Endometrial microvascular endothelial cells (primary cell): ENCODE data around the gene CGGBP1. TPM values are rescaled to one million over a fixed set of nuclear protein-coding genes. Genes with fewer than 3 reads are reported as not detected.
"Not testable (repeated sequence)": the region's sequence is repeated elsewhere in the genome, so short reads cannot be mapped to it uniquely, and the experiment has no call there.

Experiments used
- in situ Hi-C: cut with HindIII; loops from 2 replicates; pipeline ENCODE4 v1.10.0; 2017; ENCODE audit warnings: low sequenced_read_pairs, low pct_unique_long_range_greater_than_20kb; ENCODE audit errors: inconsistent ontology term
- total RNA-seq: library from RNA; depleted of rRNA; stranded (reverse); fragments of >200 nt; gene quantifications from one replicate; pipeline ENCODE4 v1.2.3, GENCODE V29; 2015; ENCODE audit errors: inconsistent ontology term

CGGBP1 gene
- total RNA-seq, 1 donor from 2014 or later, result 47.0 TPM

- in situ Hi-C loops, result no loop called here
These were observed 20.2 kb downstream of the CGGBP1 start for GRCh38 chr3:88038566-88038965.

- in situ Hi-C loops, result no loop called here
These were observed 22.6 kb downstream of the CGGBP1 start for GRCh38 chr3:88036221-88036620.

- in situ Hi-C loops, result no loop called here
These were observed 24.1 kb downstream of the CGGBP1 start for GRCh38 chr3:88034491-88035275.

- in situ Hi-C loops, result no loop called here
These were observed 25.0 kb downstream of the CGGBP1 start for GRCh38 chr3:88033808-88034207.

- in situ Hi-C loops, result no loop called here
These were observed 25.7 kb downstream of the CGGBP1 start for GRCh38 chr3:88033079-88033478.

GRCh38 chr3:88032245-88032644 lies 26.6 kb downstream of the CGGBP1 start:
- in situ Hi-C loops, result no loop called here

GRCh38 chr3:88031642-88032077 lies 27.1 kb downstream of the CGGBP1 start:
- in situ Hi-C loops, result no loop called here

- in situ Hi-C loops, result no loop called here
These were observed 28.6 kb downstream of the CGGBP1 start for GRCh38 chr3:88030210-88030609.

- in situ Hi-C loops, result no loop called here
These were observed 29.9 kb downstream of the CGGBP1 start for GRCh38 chr3:88028876-88029275.

- in situ Hi-C loops, result no loop called here
These were observed 33.7 kb downstream of the CGGBP1 start for GRCh38 chr3:88025001-88025552.

GRCh38 chr3:88019024-88019423 lies 39.8 kb downstream of the CGGBP1 start:
- in situ Hi-C loops, result no loop called here

GRCh38 chr3:88015656-88016055 lies 43.1 kb downstream of the CGGBP1 start:
- in situ Hi-C loops, result not testable (repeated sequence)

- in situ Hi-C loops, result no loop called here
These were observed 45.2 kb downstream of the CGGBP1 start for GRCh38 chr3:88013592-88013991.

- in situ Hi-C loops, result no loop called here
These were observed 48.0 kb downstream of the CGGBP1 start for GRCh38 chr3:88010810-88011209.

- in situ Hi-C loops, result no loop called here
These were observed 49.7 kb downstream of the CGGBP1 start for GRCh38 chr3:88009066-88009465.

- in situ Hi-C loops, result no loop called here
These were observed 53.7 kb downstream of the CGGBP1 start for GRCh38 chr3:88005066-88005465.

GRCh38 chr3:88003115-88003755 lies 55.6 kb downstream of the CGGBP1 start:
- in situ Hi-C loops, result no loop called here

GRCh38 chr3:88002448-88002847 lies 56.4 kb downstream of the CGGBP1 start:
- in situ Hi-C loops, result no loop called here
